Panc1 (cell line): ENCODE results near the gene CYB5R3.
"Not testable (repeated sequence)": the region's sequence is repeated elsewhere in the genome, so short reads cannot be mapped to it uniquely, and the experiment has no call there.

Experiments used
- POLR2AphosphoS5 ChIP-seq: IDR thresholded peaks from 2 replicates; pipeline ENCODE4 v1.6.1; 2012; ENCODE audit warnings: mild to moderate bottlenecking, low read depth, low read length, moderate library complexity
- REST ChIP-seq, 2 experiments: IDR thresholded peaks; 2 replicates each; pipeline ENCODE4 v1.6.1; 2011 to 2012; ENCODE audit warnings: low read depth in 2 of 2, control low read depth in 1 of 2, low read length in 1 of 2, mild to moderate bottlenecking in 1 of 2, moderate library complexity in 1 of 2; ENCODE audit not compliant: insufficient read depth in 1 of 2
- SIN3A ChIP-seq: IDR thresholded peaks from 2 replicates; pipeline ENCODE4 v1.6.1; 2012; ENCODE audit warnings: low read depth, mild to moderate bottlenecking, low read length, moderate library complexity, borderline replicate concordance; ENCODE audit not compliant: insufficient read depth
- TF ChIP-seq, protein P1 (sequence below): fragments of 450-650 bp; IDR thresholded peaks from 2 replicates; pipeline ENCODE4 v1.5.1; 2017; ENCODE audit warnings: mild to moderate bottlenecking

GRCh38 chr22:42615860-42616175 is 33.4 kb downstream of the CYB5R3 start:
- TF ChIP-seq POLR2AphosphoS5; SIN3A; REST (IDR thresholded peaks at IDR 0.05; ENCODE audit: insufficient read depth in 1 of 2, low read depth in 2 of 2, low read length in 1 of 2): not testable (repeated sequence)
- TF ChIP-seq, protein P1, sequence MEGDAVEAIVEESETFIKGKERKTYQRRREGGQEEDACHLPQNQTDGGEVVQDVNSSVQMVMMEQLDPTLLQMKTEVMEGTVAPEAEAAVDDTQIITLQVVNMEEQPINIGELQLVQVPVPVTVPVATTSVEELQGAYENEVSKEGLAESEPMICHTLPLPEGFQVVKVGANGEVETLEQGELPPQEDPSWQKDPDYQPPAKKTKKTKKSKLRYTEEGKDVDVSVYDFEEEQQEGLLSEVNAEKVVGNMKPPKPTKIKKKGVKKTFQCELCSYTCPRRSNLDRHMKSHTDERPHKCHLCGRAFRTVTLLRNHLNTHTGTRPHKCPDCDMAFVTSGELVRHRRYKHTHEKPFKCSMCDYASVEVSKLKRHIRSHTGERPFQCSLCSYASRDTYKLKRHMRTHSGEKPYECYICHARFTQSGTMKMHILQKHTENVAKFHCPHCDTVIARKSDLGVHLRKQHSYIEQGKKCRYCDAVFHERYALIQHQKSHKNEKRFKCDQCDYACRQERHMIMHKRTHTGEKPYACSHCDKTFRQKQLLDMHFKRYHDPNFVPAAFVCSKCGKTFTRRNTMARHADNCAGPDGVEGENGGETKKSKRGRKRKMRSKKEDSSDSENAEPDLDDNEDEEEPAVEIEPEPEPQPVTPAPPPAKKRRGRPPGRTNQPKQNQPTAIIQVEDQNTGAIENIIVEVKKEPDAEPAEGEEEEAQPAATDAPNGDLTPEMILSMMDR = not testable (repeated sequence)
